GM19467 (cell line): ENCODE measurements around the gene FAM177A1.
"Not testable (repeated sequence)": the region's sequence is repeated elsewhere in the genome, so short reads cannot be mapped to it uniquely, and the experiment has no call there.

Experiments used
- ATAC-seq: cut with Tn5 transposase; IDR thresholded peaks from one replicate; pipeline ENCODE4 v1.9.1; 2021; ENCODE audit warnings: mild to moderate bottlenecking, moderate library complexity; ENCODE audit not compliant: unreplicated experiment

The FAM177A1 gene

GRCh38 chr14:35046048-35046750 is at the start of gene FAM177A1:
TSS of gene FAM177A1 (plus strand) at chr14:35046272. CDS start at chr14:35046464, 192 bp downstream.
- ATAC-seq = peak; percentile 92

DNA sequence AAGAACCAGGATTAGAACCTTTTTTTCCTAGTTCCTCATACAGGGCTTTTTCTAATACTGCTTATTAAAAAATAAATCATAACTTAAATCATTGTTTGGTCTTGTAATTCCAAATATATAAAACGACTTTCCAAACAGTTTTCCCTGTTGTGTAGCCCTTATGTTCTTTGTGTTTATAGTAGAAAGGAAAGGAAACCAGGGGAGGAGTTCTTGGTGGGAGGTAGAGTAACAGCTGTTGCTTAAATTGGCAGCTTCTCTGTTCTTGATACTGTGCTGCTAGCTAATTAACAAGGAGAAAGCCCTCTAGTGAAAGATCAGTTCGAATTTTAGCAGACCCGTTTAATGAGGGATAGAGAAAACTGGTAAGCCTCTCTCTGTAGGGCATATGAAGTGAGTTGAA is 48.3 kb upstream of the FAM177A1 start:
- no peak for ATAC-seq

- ATAC-seq = no peak
Measured at GRCh38 chr14:34999500-34999899, 46.6 kb upstream of the FAM177A1 start.

DNA sequence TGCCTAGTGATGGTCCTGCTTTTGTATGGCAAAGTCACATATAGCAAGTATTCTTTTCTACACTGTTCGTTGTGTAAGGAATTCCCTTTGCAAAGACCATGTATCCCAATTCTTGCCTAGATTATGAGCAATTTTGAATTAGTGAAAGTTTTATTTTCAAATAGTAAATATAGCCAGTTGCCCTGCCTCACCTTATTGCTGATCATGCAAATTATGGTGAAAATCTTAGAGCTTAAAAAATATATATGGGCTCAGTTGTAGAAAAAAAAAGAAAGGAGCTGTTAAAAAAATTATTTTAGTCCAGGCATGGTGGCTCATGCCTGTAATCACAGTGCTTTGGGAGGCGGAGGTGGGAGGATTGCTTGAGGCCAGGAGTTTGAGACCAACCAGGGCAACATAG is 44.5 kb upstream of the FAM177A1 start:
- no peak for ATAC-seq

DNA sequence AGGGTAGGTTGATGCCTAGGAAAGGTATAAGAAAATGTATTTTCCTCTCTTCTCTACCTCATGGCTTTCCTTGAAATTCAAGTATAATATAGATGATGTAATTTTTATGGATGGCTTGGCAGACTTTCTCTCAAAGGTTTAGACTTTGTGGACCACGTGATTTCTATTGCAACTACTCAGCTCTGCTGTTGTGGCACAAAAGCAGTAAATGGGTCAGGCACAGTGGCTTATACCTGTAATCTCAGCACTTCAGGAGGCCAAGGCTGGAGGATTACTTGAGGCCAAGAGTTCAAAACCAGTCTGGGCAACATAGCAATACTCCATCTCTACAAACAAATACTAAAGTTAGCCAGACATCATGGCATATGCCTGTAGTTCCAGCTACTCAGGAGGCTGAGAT is 41.2 kb upstream of the FAM177A1 start:
- no peak for ATAC-seq

DNA sequence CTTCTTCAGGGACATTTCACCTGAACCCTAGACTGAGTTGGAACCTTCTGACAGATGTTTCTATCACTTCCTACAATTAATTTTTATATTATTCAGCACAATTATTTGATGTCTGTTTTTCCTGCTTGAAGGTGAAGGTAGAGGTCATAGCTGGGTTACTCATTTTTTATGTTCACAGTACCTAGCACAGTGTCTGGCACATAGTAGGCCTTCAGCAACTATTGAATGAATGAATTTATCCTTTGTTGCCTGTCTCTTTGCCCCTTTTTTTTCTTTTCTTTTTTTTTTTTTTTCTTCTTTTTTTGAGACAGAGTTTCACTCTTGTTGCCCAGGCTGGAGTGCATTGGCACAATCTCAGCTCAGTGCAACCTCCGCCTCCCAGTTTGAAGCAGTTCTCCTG is 29.5 kb upstream of the FAM177A1 start:
- ATAC-seq = no peak

GRCh38 chr14:35020713-35021112 is 25.4 kb upstream of the FAM177A1 start:
- ATAC-seq = no peak

GRCh38 chr14:35028435-35028834 is 17.6 kb upstream of the FAM177A1 start:
- ATAC-seq = no peak

GRCh38 chr14:35032562-35032961 is 13.5 kb upstream of the FAM177A1 start:
- no peak for ATAC-seq

GRCh38 chr14:35034440-35034833 is 11.6 kb upstream of the FAM177A1 start:
- no peak for ATAC-seq

GRCh38 chr14:35034944-35035554 is 11.0 kb upstream of the FAM177A1 start:
- ATAC-seq = not testable (repeated sequence)

- ATAC-seq = not testable (repeated sequence)
Measured at GRCh38 chr14:35038312-35038711, 7.8 kb upstream of the FAM177A1 start.

- ATAC-seq = no peak
Measured at GRCh38 chr14:35042632-35043031, 3.4 kb upstream of the FAM177A1 start.

GRCh38 chr14:35043046-35043445 is 3.0 kb upstream of the FAM177A1 start:
- no peak for ATAC-seq

GRCh38 chr14:35044939-35045797 is 904 bp upstream of the FAM177A1 start:
- no peak for ATAC-seq

GRCh38 chr14:35045798-35046047 is 349 bp upstream of the FAM177A1 start:
- no peak for ATAC-seq

DNA sequence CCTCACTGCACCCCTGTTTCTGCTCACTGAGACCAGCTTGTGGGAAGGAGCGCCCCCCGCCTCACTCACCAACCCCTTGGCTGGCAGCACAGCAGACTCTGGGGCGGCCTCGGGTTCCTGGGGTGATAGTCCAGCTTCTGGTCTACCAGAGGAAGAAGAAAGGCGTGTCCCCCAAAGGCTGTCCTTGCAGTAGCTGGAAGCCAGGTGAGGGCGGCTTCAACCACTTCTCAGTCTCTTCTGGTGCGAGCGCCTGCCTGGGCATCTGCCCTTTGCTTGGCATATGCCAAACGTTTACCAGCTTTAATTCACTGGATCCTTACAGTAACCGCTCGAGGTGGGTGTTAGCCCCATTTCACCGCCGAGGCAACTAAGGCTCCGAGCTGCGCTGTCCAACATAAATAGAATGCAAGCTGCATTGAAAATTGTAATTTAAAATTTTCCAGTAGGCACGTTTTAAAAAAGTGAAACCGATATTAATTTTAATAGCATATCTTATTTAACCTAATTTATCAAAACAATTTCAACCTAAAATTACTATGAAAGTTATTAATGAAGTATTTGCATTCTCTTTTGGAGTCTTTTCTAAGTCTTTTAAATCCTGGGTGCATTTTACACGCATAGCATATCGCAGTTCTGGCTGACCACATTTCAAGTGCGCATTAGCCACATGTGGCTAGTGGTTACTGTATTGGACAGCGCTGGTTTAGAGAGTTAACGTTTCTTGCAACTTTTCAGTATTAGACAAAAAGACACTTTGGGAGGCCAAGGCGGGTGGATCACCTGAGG is 872 bp downstream of the FAM177A1 start:
- ATAC-seq = peak; percentile 14

DNA sequence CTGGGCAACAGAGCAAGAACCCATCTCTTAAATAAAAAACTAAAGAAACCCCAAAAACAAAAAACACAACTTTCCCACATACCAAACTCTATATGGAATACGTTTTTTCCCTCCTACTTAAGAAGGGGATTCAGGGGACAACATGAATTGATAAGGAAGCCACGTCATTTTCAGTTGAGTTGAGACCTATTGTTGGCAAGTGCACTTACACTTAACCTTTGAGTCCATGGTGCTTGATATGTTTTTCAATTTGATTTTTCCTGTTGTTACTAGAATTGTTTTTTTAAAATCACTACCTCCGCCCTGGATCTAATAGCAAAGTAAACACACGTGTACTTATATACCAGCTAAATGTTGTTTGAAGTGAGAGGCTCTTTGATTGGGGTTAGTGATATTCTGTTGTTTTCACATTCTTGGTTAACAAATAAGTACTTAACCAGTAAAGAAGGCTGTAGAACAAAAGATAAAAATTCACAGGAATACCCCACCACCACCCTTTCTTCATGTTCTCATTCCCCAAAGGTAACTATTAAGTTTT is 2.0 kb downstream of the FAM177A1 start:
- ATAC-seq = no peak

DNA sequence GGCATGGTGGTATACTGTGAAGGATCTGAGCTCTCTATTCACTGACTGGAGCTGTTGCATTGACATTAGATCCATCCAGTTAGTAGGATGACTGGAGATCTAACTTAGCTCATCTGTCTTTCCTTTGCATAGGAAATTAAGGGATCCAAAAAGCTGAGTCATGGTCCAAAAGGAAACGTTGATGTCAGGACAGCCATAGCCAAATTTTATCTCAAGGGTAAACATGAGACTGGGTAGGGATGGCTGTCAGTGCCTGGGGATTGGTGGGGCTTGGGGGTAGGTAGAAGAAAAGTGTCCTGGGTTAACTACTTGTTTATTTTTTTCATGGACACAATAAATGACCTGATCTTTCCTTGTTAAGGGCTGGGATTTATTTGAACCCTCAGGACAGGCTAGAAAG is 4.6 kb downstream of the FAM177A1 start:
- no peak for ATAC-seq

DNA sequence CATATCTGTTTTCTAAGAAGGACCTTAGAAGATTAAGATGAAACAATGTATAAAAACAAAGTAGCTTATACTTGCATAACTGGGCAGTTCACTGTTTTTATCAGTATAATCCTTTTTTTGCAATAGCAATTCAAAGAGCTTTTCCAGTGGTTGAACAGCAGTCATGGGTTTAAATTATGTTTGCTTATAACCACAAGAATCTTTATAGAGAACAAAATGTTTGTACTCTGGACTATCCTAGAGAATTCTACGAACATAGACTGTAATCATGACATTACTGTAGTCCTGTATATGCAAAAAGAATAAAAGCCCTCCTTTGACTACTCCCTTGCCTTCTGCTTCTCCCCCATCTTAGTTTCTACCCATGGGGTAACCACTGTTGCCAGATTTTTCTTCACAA is 5.7 kb downstream of the FAM177A1 start:
- no peak for ATAC-seq

- ATAC-seq = no peak
Measured at GRCh38 chr14:35052637-35053036, 6.6 kb downstream of the FAM177A1 start.
